AG08395 (cell line): ENCODE data around the gene AFTPH.
"Not testable (repeated sequence)": the region's sequence is repeated elsewhere in the genome, so short reads cannot be mapped to it uniquely, and the experiment has no call there.

Experiments
- DNase-seq: peaks from one replicate; pipeline ENCODE4 v3.0.0; 2012; ENCODE audit warnings: mixed read lengths, low spot score

AFTPH gene

GRCh38 chr2:64500549-64500948, 23.6 kb upstream of the AFTPH start:
- no peak for DNase-seq

- no peak for DNase-seq
Observed at GRCh38 chr2:64501946-64502345, 22.2 kb upstream of the AFTPH start.

- DNase-seq = no peak
Observed at GRCh38 chr2:64502860-64503259, 21.3 kb upstream of the AFTPH start.

- no peak for DNase-seq
Observed at GRCh38 chr2:64504774-64505720, 19.1 kb upstream of the AFTPH start.

GRCh38 chr2:64506686-64507085, 17.4 kb upstream of the AFTPH start:
- no peak for DNase-seq

- no peak for DNase-seq
Observed at GRCh38 chr2:64514008-64514407, 10.1 kb upstream of the AFTPH start.

GRCh38 chr2:64515086-64515485, 9.0 kb upstream of the AFTPH start:
- DNase-seq = no peak

- no peak for DNase-seq
Observed at GRCh38 chr2:64516651-64517510, 7.2 kb upstream of the AFTPH start.

GRCh38 chr2:64517511-64517884, 6.6 kb upstream of the AFTPH start:
- no peak for DNase-seq

GRCh38 chr2:64522843-64523428, 1.2 kb upstream of the AFTPH start:
- DNase-seq = peak; percentile 52

GRCh38 chr2:64524604-64525316, 632 bp downstream of the AFTPH start:
- no peak for DNase-seq

GRCh38 chr2:64525317-64525613, 1.1 kb downstream of the AFTPH start:
- DNase-seq = no peak

GRCh38 chr2:64526034-64526433, 1.9 kb downstream of the AFTPH start:
- no peak for DNase-seq

GRCh38 chr2:64530946-64531345, 6.8 kb downstream of the AFTPH start:
- DNase-seq = not testable (repeated sequence)

GRCh38 chr2:64532030-64532429, 7.9 kb downstream of the AFTPH start:
- no peak for DNase-seq

- DNase-seq = no peak
Observed at GRCh38 chr2:64533882-64534281, 9.8 kb downstream of the AFTPH start.

- no peak for DNase-seq
Observed at GRCh38 chr2:64534363-64534762, 10.2 kb downstream of the AFTPH start.

GRCh38 chr2:64535024-64535423, 10.9 kb downstream of the AFTPH start:
- DNase-seq = no peak

- no peak for DNase-seq
Observed at GRCh38 chr2:64537991-64538390, 13.9 kb downstream of the AFTPH start.

- DNase-seq = no peak
Observed at GRCh38 chr2:64538764-64539433, 14.8 kb downstream of the AFTPH start.

GRCh38 chr2:64540615-64541014, 16.5 kb downstream of the AFTPH start:
- no peak for DNase-seq

GRCh38 chr2:64541547-64541946, 17.4 kb downstream of the AFTPH start:
- DNase-seq = no peak
